Epithelial cell of prostate (primary cell): ENCODE results near the gene SH3RF1.

Experiments used
- DNase-seq: peaks from one replicate; pipeline ENCODE4 v3.0.0-alpha.2; 2011; ENCODE audit warnings: low read depth, low spot score
- H3K27ac ChIP-seq: fragments of 450-650 bp; 2 replicates; pipeline ENCODE4 v1.5.1; 2017; ENCODE audit warnings: mild to moderate bottlenecking

The SH3RF1 gene

GRCh38 chr4:169059306-169060211 lies 211.2 kb downstream of the SH3RF1 start:
- no peak overlapping the region for H3K27ac ChIP-seq
- no peak for DNase-seq

GRCh38 chr4:169058312-169058711 lies 212.4 kb downstream of the SH3RF1 start:
- no peak overlapping the region for H3K27ac ChIP-seq
- no peak for DNase-seq

- no peak overlapping the region for H3K27ac ChIP-seq
- DNase-seq: no peak
These were observed 215.9 kb downstream of the SH3RF1 start for GRCh38 chr4:169054879-169055278.

GRCh38 chr4:169052594-169052945 lies 218.2 kb downstream of the SH3RF1 start:
- H3K27ac ChIP-seq: no peak overlapping the region
- no peak for DNase-seq

GRCh38 chr4:169051761-169052593 lies 218.8 kb downstream of the SH3RF1 start:
- H3K27ac ChIP-seq: no peak overlapping the region
- DNase-seq: no peak

- H3K27ac ChIP-seq: no peak overlapping the region
- no peak for DNase-seq
These were observed 219.6 kb downstream of the SH3RF1 start for GRCh38 chr4:169050881-169051760.

GRCh38 chr4:169050284-169050683 lies 220.5 kb downstream of the SH3RF1 start:
- DNase-seq: no peak
- no peak overlapping the region for H3K27ac ChIP-seq

GRCh38 chr4:169048868-169049414 lies 221.8 kb downstream of the SH3RF1 start:
- DNase-seq: no peak
- no peak overlapping the region for H3K27ac ChIP-seq

DNA sequence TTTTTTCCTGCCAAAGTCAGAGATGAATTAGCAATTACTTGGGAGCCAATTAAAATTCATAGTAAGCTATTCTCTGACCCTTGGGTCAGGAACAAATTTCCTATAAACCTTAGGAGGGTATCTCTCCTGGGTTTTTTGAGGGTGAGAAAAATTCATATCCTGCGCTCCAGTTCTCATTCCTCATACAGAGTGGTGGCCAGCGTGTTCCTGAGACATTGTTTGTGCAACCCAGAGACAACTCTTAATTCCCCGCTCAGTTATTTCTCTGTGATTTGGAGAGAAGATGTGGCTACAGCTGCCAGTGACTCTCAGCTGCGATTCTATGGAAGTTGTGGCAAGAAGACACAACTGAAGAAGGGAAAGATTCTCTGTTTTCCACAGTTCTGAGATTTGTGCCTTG lies 222.8 kb downstream of the SH3RF1 start:
- no peak for DNase-seq
- no peak overlapping the region for H3K27ac ChIP-seq

DNA sequence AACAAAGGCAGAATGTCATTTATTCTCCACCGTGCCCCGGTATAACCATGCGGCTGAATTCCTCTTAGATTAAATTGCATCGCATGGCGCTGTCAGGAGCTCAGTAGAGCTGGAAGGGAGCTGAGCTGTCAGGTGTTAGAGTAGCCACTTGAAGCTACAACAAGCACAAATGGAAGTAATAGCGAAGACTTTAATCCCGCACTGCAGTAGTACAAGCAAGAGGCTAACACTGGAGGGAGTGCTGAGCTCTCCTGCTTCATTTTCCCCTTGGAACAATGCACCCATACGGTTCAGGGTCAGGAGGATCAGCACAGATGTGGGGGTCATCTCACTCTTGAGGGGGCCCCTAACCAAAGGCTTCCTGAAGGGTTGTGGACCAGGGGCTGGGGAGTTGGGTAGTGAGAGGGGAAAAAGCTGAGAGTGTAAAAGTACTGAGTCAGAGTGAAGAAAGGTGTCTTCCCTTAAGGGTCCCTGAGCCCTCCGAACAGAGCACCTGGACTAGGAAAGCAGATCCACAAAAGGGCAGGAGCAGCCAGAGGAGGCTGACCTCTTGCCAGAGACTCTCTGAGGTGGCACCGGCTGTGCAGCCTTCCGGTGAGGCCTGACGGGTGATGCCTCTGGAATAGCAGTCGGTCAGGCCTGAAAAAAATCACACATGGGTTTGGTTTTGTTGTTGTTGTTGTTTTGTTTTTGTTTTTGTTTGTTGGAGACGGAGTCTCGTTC lies 224.7 kb downstream of the SH3RF1 start:
- no peak overlapping the region for H3K27ac ChIP-seq
- DNase-seq: no peak

DNA sequence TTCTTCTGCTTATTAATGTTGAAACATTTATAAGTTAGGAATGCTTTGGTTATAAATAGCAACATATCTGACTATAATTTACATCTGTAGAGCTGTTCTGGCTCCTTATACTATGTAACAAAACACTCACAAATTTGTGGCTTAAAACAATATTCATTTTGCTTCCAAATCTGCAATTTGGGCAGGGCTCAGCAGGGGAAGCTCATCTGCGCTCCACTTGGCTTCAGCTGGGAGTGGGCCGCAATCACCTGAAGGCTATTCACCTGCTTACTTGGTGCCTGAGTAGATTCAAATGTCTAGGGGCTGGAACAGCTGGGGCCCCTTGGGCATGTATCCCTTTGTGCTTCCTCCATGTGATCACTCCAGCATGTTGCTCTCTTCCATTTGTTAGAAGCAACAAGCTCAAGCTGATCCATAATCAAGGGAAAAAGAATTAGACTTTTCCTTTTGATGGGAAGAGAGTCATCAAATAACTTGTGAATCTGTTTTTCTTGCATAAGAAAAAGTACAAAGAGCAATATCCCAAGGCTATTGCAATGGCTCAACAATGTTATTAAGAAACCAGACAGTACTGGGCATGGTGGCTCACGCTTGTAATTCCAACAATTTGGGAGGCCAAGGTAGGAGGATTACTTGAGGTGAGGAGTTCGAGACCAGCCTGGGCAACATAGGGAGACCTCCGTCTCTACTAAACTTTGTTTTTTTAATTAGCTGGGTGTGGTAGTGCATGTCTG lies 225.9 kb downstream of the SH3RF1 start:
- no peak overlapping the region for H3K27ac ChIP-seq
- no peak for DNase-seq
